CD4-positive, alpha-beta T cell treated with Interferon alpha-2 for 1 hour (primary cell): ENCODE data around the gene ZCCHC12.

Experiments used
- DNase-seq, 2 donors: peaks; one replicate each; pipeline ENCODE4 v3.0.0-alpha.2; 2020 to 2022

ZCCHC12 gene

DNA sequence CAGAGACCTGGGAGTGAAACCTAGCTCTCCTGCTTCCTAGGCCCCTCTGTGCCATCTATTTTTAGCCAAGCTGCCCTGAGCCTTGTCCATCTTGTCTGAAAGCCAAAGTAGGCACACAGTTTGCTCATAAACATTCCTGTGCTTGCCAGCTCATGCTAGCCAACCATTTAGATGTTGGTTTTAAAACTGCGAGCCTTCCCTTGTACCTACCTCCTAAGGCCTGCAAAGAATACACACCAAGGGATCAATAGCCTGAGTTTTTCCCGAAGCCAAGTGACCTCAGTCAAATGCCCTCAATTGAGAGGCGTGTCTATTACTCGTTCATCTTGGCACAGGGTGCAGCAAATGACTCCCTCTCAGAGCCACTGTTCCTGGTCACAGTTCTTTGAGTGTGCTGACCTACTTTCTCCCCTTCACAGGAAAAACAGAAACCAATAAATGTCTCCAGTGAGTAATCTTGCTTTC lies 48.5 kb downstream of the ZCCHC12 start:
- DNase-seq, result no peak
